Superior temporal gyrus (tissue), 1 donor: Measurements from ENCODE around the gene LPIN1.
"Not testable (repeated sequence)": the region's sequence is repeated elsewhere in the genome, so short reads cannot be mapped to it uniquely, and the experiment has no call there.

Experiments
- DNase-seq: peaks from one replicate; pipeline ENCODE4 v3.0.0-alpha.2; 2016; ENCODE audit errors: extremely low spot score

Gene LPIN1

GRCh38 chr2:11810237-11810977 lies 64.0 kb downstream of the LPIN1 start:
- DNase-seq: no peak

GRCh38 chr2:11811036-11811654 lies 64.7 kb downstream of the LPIN1 start:
- DNase-seq: no peak

- no peak for DNase-seq
These were observed 66.2 kb downstream of the LPIN1 start for GRCh38 chr2:11812466-11813248.

GRCh38 chr2:11813345-11813744 lies 66.9 kb downstream of the LPIN1 start:
- not testable (repeated sequence) for DNase-seq

- no peak for DNase-seq
These were observed 67.5 kb downstream of the LPIN1 start for GRCh38 chr2:11813951-11814350.

GRCh38 chr2:11814979-11815510 lies 68.6 kb downstream of the LPIN1 start:
- no peak for DNase-seq

- not testable (repeated sequence) for DNase-seq
These were observed 70.5 kb downstream of the LPIN1 start for GRCh38 chr2:11816935-11817334.

- no peak for DNase-seq
These were observed 72.8 kb downstream of the LPIN1 start for GRCh38 chr2:11819235-11819729.

GRCh38 chr2:11820650-11821049 lies 74.2 kb downstream of the LPIN1 start:
- no peak for DNase-seq

GRCh38 chr2:11821705-11822104 lies 75.3 kb downstream of the LPIN1 start:
- no peak for DNase-seq

GRCh38 chr2:11822359-11822745 lies 75.9 kb downstream of the LPIN1 start:
- DNase-seq: not testable (repeated sequence)

- no peak for DNase-seq
These were observed 76.5 kb downstream of the LPIN1 start for GRCh38 chr2:11822746-11823451.

GRCh38 chr2:11824901-11825828 lies 78.7 kb downstream of the LPIN1 start:
- no peak for DNase-seq

- DNase-seq: no peak
These were observed 81.1 kb downstream of the LPIN1 start for GRCh38 chr2:11827547-11827946.

GRCh38 chr2:11828933-11829323 lies 82.5 kb downstream of the LPIN1 start:
- no peak for DNase-seq

GRCh38 chr2:11829324-11829946 lies 83.0 kb downstream of the LPIN1 start:
- DNase-seq: peak; percentile 73

- DNase-seq: peak; percentile 76
These were observed 83.7 kb downstream of the LPIN1 start for GRCh38 chr2:11829947-11830707.

GRCh38 chr2:11830708-11831301 lies 84.4 kb downstream of the LPIN1 start:
- DNase-seq: no peak

GRCh38 chr2:11831415-11831814 lies 85.0 kb downstream of the LPIN1 start:
- DNase-seq: no peak
